ENCODE data around the gene APEH.
"Not testable (repeated sequence)": the region's sequence is repeated elsewhere in the genome, so short reads cannot be mapped to it uniquely, and the experiment has no call there.

Gene APEH

DNA sequence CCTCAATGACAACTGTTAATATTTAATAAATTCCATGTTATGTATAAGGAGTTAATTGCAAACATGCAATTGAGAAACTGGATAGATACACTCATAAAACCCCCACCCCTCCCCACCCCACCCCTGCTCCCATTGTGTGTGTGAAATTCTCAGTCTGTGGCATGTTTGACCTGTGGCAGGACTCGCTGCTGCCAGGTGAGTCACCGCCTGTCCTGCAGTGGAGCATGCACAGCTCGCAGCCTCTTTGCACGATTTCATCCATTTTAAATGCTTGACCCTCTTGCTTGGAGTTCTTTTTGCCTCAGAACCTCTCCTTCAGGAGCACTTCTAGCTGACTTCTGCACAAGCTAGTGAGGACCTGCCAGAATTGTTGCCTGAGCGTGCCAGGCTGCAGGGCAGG is 5.3 kb upstream of the APEH start:
- no peak for DNase-seq (ENCODE audit: low read depth)

DNA sequence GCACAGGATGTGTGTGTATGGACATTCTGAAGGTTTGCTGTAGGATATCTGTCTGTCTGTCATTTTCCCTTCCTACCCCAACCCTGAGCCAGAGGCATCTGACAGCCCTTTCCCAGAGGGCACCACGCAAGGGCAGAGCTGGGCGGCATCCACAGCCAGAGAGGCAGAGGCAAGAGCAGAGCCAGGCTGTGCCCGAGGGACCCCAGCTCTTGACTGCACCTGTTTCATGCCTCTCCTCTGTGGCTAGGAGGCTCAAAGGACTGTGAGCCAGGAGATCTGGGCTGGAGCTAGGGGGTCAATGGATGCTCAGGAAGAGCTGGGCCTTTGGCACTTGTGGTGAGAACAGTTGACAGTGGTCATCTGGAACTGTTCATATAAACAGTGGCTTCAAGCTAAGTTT is 4.8 kb upstream of the APEH start:
- no peak for DNase-seq (ENCODE audit: low read depth)

DNA sequence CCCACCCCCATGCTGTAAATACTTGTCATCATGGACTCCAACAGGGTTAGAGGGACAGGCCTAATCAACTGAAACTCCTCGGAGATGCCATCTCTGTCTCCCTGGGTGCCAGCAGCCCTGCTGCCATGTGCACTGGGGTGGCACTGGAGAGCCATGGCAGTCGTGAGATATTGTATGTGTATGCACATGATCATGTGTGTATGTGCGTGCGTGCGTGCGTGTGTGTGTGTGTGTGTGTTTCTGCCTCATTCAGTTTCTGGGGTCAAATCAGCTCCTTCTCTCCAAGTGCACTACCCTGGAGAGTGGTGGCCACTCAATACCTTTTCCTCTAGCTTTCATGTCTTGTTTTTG is 3.2 kb upstream of the APEH start:
- no peak for DNase-seq (ENCODE audit: low read depth)

DNA sequence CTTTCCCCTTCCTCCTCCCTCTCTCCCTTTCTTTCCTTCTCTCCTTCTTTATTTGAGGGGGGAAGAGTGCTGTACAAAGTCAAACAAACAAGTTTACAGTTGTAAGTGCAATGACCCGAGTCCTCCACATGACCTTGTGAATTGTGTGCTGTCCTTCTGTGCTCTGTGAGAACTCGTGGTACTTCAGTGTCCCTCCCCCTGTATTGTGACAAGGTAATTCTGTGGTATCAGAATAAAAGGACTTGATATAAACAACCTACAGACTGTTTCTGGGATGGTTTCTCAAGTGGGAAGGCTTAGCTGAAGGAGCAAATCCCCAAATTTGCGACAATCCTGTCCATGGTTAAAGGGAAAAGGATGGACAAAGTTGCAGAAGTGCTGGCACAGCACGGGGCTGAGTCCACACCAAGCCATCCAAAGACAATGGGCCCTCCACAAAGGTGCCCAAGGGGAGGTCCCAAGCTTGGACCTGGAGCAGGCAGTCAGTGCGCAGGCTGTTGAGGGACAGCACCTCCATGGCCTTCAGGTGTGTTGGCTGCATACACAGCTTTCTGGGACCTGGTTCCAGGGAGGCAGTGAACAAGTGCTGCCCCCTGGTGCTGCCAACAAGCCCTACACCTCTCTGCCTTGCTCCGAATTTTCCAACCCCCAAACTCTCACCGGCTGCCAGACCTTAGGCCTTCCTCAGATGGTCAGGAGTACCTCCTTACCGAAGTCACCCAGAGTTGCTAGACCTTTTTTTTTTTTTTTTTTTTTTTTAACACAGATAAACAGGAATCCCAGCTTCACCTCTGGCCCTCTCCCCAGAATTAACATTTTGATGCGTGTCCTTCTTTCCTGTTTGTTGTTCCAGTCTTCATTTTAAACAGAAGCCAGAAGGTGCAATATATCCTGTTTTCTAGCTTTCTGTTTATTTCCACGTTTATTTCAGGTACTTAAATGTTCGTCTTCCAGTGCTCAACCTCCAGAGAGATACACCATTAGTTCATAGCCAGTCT is 2.6 kb upstream of the APEH start:
- no peak for DNase-seq (ENCODE audit: low read depth)

DNA sequence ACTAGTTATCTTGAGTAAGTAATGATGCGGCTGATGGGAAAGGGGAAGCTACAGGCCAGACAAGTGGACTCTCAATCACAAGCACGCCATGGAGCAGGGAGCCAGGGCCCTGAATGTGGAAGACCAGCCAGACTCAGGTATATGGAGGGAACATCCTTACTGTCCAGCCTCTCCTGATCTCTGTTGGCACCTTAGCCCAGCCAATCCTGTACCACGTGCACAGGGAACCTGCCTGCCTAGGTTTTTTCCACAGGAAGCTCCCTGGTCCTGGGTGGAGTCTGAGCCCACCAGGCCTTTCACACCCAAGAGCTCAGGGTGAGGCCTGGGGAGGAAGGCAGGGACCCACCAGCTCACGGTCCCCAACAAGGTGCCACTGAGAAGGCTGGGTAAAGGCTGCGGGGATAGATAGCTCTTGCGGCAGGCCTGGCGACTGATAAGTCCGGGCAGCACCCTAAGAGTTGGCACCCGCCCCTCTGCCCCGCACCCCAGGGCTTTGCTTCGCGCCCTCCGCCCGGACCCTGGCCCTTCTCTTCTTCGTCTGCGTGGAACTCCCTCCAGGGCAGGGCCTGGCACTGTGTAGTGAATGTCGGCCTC is 933 bp upstream of the APEH start:
- DNase-seq (ENCODE audit: low read depth), result no peak

DNA sequence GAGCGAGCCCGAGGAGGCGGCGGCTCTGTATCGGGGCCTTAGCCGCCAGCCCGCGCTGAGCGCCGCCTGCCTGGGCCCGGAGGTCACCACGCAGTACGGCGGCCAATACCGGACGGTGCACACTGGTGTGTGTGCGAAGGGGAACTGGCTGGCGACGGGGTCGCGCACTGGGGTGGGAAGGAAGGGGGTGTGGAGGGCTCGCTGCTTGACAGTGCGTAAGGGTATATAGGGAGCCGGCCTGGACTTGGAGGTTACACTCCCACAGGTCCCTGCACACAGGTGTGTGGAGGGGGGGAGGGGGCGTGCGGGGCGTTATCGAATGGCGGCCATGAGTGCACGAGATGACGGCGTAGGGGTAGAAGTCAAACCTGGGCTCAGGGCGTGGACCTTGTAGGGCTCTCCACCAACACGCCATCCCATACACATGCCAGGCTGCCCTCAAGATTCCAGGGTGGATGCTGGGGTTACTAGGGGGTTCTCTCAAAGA is 389 bp downstream of the APEH start:
- no peak for DNase-seq (ENCODE audit: low read depth)

DNA sequence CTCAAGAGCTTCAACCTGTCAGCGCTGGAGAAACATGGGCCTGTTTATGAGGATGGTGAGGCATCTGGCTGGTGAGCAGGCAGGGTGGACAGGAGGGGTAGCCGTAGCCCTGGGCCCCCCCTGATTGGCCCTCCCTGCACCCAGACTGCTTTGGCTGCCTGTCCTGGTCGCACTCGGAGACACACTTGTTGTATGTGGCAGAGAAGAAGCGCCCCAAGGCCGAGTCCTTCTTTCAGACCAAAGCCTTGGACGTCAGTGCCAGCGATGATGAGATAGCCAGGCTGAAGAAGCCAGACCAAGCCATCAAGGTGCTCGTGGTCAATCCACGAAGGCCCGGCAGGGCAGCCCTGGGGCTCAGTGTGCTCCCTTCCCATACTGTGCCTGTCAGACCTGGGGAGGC is 1.8 kb downstream of the APEH start:
- DNase-seq (ENCODE audit: low read depth), result no peak

DNA sequence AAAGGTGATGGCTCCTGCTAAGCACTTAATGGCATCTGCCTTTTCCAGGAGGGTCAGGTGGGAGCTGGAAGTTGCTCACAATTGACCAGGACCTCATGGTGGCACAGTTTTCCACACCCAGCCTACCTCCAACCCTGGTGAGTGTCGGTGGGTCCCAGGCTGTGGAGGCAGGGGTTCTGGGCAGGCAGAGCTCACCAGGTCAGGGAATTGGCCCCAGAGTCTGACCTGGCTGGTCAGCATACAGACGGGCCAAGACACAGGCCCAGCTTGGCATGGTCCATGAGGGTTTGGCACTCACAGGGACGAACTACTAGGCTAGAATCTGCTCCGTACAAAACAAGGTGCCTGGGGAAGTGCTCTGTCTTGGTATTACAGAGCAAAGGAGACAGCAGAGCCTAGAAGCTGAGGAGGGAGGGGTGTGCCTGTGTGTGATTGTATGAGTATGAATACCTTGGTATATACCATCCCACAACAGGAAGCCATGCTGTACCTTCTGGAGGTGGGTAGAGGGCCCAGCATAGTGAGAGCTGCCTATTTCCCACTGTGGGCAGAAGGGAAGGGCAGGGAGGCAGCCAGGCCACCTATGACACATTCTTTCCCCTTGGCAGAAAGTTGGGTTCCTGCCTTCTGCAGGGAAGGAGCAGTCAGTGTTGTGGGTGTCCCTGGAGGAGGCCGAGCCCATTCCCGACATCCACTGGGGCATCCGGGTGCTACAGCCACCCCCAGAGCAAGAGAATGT is 6.5 kb downstream of the APEH start:
- DNase-seq (ENCODE audit: low read depth), result no peak

DNA sequence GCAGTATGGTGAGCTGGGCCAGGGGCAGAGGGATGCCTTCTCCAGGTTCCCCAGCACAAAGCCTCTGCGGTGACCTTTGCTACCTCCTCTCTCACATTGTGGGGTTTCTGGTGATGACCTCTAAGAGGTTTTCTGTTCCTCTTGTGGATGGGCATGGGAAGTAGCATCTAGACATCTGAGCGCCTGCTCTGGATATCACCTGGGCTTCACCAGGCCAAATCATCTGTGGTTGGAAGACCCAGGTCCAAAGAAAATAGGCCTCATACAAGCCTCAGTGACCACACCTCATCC is 7.0 kb downstream of the APEH start:
- DNase-seq (ENCODE audit: low read depth), result no peak

DNA sequence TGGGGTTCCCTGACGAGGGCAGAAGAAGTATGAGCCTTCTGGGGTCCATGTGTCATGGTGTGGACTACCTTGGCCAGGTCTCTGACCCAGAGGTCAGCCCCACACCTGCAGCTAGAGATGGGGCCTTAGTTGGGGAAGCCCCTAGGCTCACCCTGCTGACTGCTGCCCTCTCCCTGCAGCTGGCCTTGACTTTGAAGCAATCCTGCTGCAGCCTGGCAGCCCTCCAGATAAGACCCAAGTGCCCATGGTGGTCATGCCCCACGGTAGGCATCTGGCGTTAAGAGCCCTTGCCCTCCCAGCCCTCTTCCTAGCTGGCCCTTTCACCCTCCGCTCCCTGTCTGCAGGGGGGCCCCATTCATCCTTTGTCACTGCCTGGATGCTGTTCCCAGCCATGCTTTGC is 7.4 kb downstream of the APEH start:
- DNase-seq (ENCODE audit: low read depth), result no peak

DNA sequence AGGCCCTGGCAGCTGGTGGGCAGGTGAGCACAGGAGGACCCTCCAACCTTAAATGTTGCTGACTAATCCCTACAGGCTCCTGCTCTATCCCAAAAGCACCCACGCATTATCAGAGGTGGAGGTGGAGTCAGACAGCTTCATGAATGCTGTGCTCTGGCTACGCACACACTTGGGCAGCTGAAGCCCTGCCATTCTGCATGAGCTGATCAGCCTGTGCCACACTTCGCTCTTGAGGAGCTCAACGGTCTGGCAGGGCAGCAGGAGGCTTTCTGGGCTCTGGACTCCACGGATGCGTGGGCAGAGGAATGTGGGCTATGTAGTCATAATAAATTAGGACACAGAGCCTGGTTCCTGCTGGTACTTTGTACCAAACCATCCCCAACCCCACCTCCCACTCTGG is 9.0 kb downstream of the APEH start:
- DNase-seq (ENCODE audit: low read depth), result no peak

DNA sequence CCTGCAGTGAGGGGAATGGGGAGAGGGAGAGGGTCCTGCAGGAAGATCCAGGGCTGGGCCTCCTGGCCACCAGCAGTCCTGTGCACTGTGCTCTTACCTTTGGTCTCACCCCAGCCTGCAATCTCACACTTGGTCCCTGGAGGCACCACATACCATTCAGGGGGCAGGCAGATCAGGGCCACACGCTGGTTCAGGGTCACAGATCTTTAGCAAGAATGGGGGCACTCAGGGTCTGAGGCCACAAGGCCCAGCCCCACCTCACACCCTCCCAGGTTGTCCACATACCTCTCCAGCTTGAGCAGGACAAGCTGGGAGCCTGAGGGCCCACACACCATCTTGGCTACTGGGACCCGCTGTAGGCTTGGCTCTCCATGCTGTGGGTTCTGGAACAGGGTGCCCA is 10.3 kb downstream of the APEH start:
- DNase-seq (ENCODE audit: low read depth), result not testable (repeated sequence)

DNA sequence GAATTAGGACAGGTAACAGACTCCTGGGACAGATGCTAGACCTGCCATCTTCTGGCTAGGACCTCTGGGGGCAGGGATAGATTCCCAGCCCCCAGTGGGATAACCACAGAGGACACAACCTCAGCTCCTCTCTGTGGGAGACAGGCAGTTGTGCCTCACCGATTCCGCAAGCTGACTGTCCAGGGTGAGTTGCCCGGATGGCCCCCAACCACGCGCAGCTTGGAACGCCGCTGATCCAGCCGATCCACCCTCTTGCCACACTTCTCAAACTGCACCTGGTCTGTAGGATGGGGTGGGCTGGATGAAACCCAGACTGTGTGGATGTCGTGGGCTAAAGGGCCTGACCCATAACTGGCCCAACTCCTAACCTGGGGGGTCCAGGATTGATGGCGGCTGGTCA is 11.0 kb downstream of the APEH start:
- DNase-seq (ENCODE audit: low read depth), result not testable (repeated sequence)

DNA sequence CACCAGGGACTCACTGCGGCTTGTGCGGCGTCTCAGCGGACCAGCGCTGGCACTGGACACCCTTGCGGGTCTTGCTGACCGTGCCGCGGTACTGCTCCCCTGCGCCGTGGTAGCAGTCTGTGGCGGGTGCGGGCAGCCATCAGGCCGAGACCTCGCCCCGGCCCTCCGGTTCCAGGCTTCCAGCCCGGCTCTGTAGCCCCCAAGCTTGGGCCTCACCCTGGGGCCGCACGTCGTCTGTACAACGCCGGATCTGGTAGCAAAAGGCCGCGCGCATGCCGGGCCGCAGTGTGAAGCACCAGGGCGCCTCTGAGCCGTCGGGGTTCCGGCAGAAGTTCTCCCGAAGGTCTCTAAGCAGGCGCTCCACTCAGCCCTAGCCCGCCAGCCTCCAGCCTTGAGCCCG is 11.7 kb downstream of the APEH start:
- DNase-seq (ENCODE audit: low read depth), result not testable (repeated sequence)

DNA sequence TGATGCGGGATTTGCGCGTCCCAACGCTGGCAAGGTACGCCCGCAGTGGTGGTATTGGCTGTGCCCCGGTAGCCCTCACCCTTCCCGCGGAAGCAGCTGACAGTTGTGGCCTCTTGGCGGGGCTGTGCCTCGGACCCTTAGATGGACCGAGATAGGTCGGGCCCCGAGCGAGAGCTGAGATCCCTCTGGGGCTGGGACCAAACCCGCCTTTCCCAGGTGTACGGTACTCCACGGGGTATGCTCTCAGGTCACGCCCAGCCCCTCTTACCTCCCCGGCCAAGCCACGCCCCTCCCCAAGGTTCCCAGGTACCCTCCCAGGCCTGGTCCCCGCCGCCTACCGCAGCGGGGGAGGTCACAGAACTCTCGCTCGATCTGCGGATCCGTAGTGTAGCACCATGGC is 12.2 kb downstream of the APEH start:
- not testable (repeated sequence) for DNase-seq (ENCODE audit: low read depth)

DNA sequence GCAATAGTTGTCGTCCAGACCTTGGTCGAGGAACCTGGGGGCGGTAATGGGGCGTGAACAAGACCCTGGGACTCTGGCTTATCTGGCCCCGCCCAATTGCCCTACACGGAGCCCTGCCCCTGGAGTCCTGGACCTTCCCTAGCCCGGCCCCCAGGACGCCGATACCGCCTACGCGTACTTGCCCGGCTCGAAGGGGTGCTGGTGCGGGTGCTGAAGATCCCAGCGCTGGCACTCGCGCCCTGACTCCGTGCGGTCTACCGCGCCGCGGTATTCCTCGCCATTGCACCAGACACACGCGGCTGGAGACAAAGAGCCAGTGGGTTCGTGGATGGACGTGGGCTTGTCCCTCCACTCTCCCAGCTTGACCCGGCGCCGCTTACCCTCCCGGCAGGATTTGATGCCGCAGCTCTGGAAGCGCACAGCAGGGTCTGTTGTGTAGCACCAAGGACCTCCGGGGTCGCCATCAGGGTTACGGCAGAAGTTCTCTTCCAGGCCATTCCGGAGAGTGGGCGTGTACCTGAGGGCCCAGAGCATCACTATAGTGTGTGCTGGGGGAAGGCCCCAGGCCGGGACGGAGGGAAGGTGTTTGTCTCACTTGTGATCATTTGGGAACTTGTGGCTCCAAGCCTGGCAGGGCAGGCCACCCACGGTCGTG is 12.7 kb downstream of the APEH start:
- DNase-seq (ENCODE audit: low read depth), result not testable (repeated sequence)

DNA sequence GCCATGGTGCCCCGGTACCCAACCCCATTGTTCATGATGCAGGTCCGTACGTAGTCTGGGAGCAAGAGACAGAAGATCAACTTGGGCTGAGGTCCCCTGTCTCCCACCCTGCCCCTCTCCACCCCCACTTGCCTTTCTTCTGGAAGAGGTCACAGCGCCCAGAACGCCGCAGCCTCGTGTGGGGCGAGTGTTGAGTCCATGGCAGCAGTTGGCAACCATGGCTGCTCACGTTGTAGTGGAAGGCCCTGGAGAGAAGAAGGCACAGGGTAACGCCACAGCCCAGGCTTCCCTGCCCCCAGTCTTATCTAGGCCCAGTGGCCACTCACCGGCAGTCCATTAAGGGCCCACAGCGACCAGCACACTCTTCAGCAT is 13.3 kb downstream of the APEH start:
- DNase-seq (ENCODE audit: low read depth), result not testable (repeated sequence)

DNA sequence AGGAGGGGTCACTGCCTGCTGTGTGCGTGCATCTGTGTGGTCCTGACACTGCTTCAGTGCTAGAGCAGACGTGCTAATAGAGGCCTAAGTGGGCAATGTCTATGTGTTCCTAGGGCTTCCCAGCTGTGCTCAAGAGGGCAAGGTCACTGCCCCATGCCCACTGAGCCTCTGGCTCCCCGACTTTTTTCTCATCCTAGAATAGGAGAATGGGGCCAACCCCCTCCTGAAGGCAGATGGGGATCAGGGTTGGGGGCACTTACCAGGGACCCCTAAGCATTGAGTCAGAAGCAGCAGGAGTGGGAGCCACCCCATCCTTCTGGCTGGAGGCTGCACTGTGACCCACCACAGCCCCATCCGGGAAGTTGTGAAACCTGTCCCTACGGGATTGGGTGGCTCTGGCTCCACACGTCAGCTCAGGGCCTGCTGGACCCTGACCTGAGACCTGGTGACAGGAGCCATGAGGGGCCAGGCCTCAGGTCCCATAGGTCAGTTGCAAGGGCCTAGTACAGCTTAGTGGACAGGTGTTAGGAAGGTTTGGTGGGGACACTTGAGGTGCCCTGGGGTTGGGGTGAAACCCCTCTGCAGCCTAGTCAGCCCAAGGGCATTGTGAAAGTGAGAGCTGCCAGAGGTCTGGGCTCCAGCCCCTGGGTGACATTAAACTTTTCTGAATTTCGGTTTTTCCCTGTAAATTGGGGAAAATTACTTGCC is 14.3 kb downstream of the APEH start:
- DNase-seq (ENCODE audit: low read depth), result not testable (repeated sequence)

DNA sequence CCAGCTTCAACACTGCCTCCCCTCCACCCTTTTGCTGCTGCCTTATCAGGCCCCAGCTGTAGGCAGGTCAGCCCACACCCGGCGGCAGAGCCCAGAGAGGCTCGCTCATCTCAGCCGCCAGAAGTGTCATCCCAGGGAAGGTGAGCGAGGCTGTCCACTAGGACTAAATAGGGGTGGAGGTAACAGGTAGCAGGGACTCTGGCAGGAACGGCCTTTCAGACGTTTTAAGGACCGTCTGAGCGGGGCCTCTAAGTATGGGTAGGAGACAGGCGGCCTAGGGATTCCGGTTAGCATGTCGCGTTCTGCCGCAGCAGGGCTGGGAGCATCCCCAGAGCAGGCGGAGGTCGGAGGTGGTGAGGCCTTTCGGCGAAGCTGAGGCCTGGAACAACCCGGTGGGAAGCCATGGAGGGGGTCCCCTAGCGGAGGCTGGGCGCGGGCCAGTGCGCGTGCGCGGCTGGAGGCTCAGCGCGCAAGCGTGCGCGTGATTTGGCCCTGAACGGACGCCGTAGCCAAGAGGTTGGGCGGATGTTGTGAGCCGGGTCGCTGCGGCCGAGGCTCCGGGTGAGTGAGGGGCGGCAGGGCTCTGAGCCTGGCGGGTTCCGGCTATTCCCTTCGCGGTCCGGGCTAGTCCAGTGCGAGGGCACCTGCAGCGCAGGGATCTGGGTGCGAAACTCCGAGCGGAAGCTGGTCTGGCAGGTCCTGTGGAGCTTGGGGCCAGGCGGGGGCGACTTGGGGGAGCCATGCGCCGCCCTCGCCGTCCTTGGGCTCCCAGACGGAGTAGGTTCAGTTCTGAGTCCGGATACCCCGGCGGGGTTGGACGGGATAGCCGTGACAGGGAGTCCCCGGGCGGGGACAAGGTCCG is 15.1 kb downstream of the APEH start, which contains the start of the genes MST1 and RNF123:
Gene MST1 (minus strand): TSS at position 429 of the 862 bp plus-strand sequence. CDS start 783 bp downstream, outside the sequence.
Gene RNF123 (plus strand): TSS at position 512 of the 862 bp plus-strand sequence. CDS start 1,609 bp downstream, outside the sequence.
- DNase-seq (ENCODE audit: low read depth), result peak; percentile 23

DNA sequence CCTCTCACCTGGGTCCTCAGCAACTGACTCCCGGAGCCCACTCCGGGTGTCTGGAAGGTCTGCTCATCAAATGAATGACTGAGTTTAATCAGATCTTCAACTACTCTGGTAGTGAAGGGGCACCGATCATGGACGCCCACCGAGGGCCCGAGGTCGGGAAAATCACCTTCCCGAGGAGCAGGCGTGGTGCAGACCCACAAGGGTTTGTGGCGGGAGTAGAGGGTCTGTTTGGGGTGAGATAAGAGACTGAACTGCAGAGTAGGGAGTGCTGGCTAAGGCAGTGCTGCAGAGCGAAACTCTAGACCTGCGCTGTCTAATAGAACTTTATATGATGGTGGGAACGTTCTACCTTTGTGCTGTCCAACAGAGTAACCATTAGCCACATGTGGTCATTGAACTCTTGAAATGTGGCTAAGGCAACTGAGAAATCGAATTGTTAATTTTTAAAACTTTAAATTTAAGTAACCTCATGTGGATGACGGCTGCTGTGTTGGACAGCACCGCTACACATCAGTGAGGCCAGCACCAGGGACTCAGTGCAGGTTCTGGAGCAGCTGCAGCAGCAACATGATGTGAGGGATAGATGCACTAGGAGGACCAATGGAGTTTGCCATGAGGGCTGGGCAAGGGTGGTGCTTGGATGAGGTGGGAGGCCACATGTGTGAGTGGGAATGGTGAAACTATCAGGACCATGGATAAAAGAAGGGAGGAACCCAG is 15.9 kb downstream of the APEH start:
- DNase-seq (ENCODE audit: low read depth), result not testable (repeated sequence)

Data from non-pigmented ciliary epithelial cell (primary cell).